DOHH2 (cell line): Measurements from ENCODE around the gene PHETA2.

Experiments
- EZH2phosphoT487 ChIP-seq: fragments of 200-600 bp; sonication (generic); IDR thresholded peaks from 2 replicates; pipeline ENCODE4 v1.6.1; 2017; ENCODE audit warnings: borderline replicate concordance, mild to moderate bottlenecking, antibody characterized with exemption, low read length, moderate library complexity, mixed read lengths
- TF ChIP-seq, protein P1 (sequence below): fragments of 200-600 bp; sonication (generic); IDR thresholded peaks from one replicate; pipeline ENCODE4 v1.5.1; 2014; ENCODE audit warnings: antibody characterized with exemption, mild to moderate bottlenecking, low read depth, low read length; ENCODE audit not compliant: poor library complexity, severe bottlenecking

DNA sequence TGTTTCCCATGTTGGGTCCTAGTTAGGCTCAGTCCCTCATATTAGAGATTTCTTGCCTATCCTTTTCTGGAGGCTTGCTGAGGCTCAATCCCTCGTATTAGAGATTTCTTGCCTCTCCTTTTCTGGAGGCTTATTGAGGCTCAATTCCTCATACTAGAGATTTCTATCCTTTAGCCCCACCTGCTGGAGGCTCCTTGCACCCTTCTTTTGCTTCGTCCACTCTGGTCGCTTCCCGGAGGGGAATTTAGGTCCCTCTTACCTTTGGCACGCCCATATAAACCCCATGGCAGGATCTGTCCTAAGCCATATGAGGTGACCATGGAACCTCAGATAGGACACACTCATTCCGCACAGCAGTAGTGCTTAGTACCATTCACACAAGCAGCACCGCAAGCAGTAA lies 40.7 kb downstream of the PHETA2 start:
- TF ChIP-seq, protein P1, sequence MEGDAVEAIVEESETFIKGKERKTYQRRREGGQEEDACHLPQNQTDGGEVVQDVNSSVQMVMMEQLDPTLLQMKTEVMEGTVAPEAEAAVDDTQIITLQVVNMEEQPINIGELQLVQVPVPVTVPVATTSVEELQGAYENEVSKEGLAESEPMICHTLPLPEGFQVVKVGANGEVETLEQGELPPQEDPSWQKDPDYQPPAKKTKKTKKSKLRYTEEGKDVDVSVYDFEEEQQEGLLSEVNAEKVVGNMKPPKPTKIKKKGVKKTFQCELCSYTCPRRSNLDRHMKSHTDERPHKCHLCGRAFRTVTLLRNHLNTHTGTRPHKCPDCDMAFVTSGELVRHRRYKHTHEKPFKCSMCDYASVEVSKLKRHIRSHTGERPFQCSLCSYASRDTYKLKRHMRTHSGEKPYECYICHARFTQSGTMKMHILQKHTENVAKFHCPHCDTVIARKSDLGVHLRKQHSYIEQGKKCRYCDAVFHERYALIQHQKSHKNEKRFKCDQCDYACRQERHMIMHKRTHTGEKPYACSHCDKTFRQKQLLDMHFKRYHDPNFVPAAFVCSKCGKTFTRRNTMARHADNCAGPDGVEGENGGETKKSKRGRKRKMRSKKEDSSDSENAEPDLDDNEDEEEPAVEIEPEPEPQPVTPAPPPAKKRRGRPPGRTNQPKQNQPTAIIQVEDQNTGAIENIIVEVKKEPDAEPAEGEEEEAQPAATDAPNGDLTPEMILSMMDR: peak; percentile 53
- TF ChIP-seq EZH2phosphoT487: no peak
